K562 (cell line): Measurements from ENCODE around the gene EPN3. TPM values are rescaled to one million over a fixed set of nuclear protein-coding genes. Genes with fewer than 3 reads are reported as not detected.

ENCODE experiments used
- ATAC-seq: fragments of 200-7000 bp; cut with Tn5 transposase; 3 replicates; pipeline ENCODE4 v1.9.1; 2020; ENCODE audit warnings: moderate library complexity
- BruUV-seq: library from RNA; stranded (reverse); fragments of 400-500 nt; replicated peaks from 2 replicates; lab custom pipeline; 2021; lab: Mats Ljungman, UMichigan
- CTCF ChIA-PET: fragments of 300-600 bp; formaldehyde crosslinking; extraction: SDS; loops from one replicate; lab custom pipeline; 2021; ENCODE audit warnings: low intra/inter-chr PET ratio; lab: Yijun Ruan, JAX
- POLR2A ChIA-PET: fragments of 300-600, 350-650 bp; sonication (Branson Sonifier 250); formaldehyde crosslinking; extraction: SDS; loops from one replicate; lab custom pipeline; 2021; ENCODE audit warnings: antibody characterized with exemption, inconsistent platforms; lab: Yijun Ruan, JAX
- DNase-seq, 4 experiments: peaks; one replicate each; pipeline versions ENCODE4 v3.0.0 to v3.0.0-alpha.2; 2011 to 2018; ENCODE audit warnings: low spot score in 3 of 4, mixed read lengths in 3 of 4; ENCODE audit errors: extremely low read depth in 1 of 4
- FAIRE-seq: peaks from 2 replicates; lab custom pipeline; 2011; peaks lifted over from hg19 to GRCh38; lab: Jason Lieb, UNC
- H2AFZ ChIP-seq: 2 replicates; pipeline ENCODE4 v1.6.0; 2011; ENCODE audit warnings: low read depth, low read length, control low read depth, inconsistent platforms
- H3K27ac ChIP-seq: fragments of 200-600 bp; 3 replicates; pipeline ENCODE4 v1.8.0; 2011; ENCODE audit warnings: low read depth, mild to moderate bottlenecking, control low read depth, inconsistent platforms, low read length, moderate library complexity, mixed read lengths; ENCODE audit errors: extremely low read depth
- H3K27me3 ChIP-seq, 2 experiments: fragments of 300-600 bp in 1 of 2; 2 replicates in 1 of 2; 3 replicates in 1 of 2; pipeline versions ENCODE4 v1.6.0 to v1.8.0; 2011; ENCODE audit warnings: inconsistent platforms in 2 of 2, low read length in 2 of 2, mild to moderate bottlenecking in 1 of 2, mixed read lengths in 1 of 2, moderate library complexity in 1 of 2; ENCODE audit not compliant: control insufficient read depth in 2 of 2, insufficient read depth in 2 of 2
- H3K36me3 ChIP-seq: fragments of 300-600 bp; 3 replicates; pipeline ENCODE4 v1.8.0; 2011; ENCODE audit warnings: mild to moderate bottlenecking, low read length, inconsistent platforms; ENCODE audit not compliant: control insufficient read depth, insufficient read depth
- H3K4me1 ChIP-seq, 2 experiments: fragments of 200-600 bp in 1 of 2; replicated peaks in 1 of 2; 2 replicates in 1 of 2; 3 replicates in 1 of 2; pipeline versions ENCODE4 v1.5.1 to v1.8.0; 2011; ENCODE audit warnings: inconsistent platforms in 2 of 2, low read length in 2 of 2, mild to moderate bottlenecking in 1 of 2, mixed read lengths in 1 of 2, moderate library complexity in 1 of 2; ENCODE audit not compliant: control insufficient read depth in 2 of 2, insufficient read depth in 2 of 2
- H3K4me2 ChIP-seq: 2 replicates; pipeline ENCODE4 v1.6.1; 2011; ENCODE audit warnings: low read length, control low read depth, inconsistent platforms, mixed read lengths; ENCODE audit not compliant: insufficient read depth
- H3K4me3 ChIP-seq: fragments of 200-600 bp; sonication (generic), shearing (Covaris generic); 2 replicates; pipeline ENCODE4 v1.5.1; 2016; ENCODE audit warnings: control low read depth, inconsistent platforms
- H3K79me2 ChIP-seq: fragments of 200-600 bp; 3 replicates; pipeline ENCODE4 v1.8.0; 2011; ENCODE audit warnings: low read length, inconsistent platforms; ENCODE audit not compliant: control insufficient read depth, insufficient read depth
- H3K9ac ChIP-seq, 2 experiments: 2 replicates each; pipeline versions ENCODE4 v1.6.0 to v1.6.1; 2011; ENCODE audit warnings: low read depth in 2 of 2, low read length in 2 of 2, control low read depth in 1 of 2, inconsistent platforms in 1 of 2, mild to moderate bottlenecking in 1 of 2, mixed read lengths in 1 of 2; ENCODE audit not compliant: insufficient read depth in 1 of 2
- H3K9me1 ChIP-seq: one replicate; pipeline ENCODE4 v1.6.0; 2011; ENCODE audit warnings: inconsistent platforms, mild to moderate bottlenecking, low read length, moderate library complexity; ENCODE audit not compliant: control insufficient read depth, insufficient read depth
- H3K9me3 ChIP-seq: replicated peaks from 2 replicates; pipeline ENCODE4 v1.5.1; 2011; ENCODE audit warnings: low read depth, low read length, inconsistent platforms; ENCODE audit not compliant: control insufficient read depth, insufficient read depth
- H4K20me1 ChIP-seq: replicated peaks from 2 replicates; pipeline ENCODE4 v1.6.1; 2011; ENCODE audit warnings: low read length, inconsistent platforms, mixed read lengths; ENCODE audit not compliant: control insufficient read depth, insufficient read depth
- DNMT1 ChIP-seq: fragments of 450-650 bp; IDR thresholded peaks from 2 replicates; pipeline ENCODE4 v1.6.1; 2016; ENCODE audit warnings: antibody characterized with exemption, mild to moderate bottlenecking
- MEIS2 ChIP-seq: fragments of 450-650 bp; IDR thresholded peaks from 2 replicates; pipeline ENCODE4 v1.6.1; 2014; ENCODE audit warnings: mild to moderate bottlenecking; ENCODE audit not compliant: partially characterized antibody
- PKNOX1 ChIP-seq: fragments of 450-650 bp; IDR thresholded peaks from 2 replicates; pipeline ENCODE4 v1.6.1; 2016
- ZFP36 ChIP-seq: fragments of 150-350 bp; IDR thresholded peaks from 2 replicates; pipeline ENCODE4 v1.6.1; 2018; ENCODE audit warnings: low read length, low read depth; ENCODE audit not compliant: partially characterized antibody
- WGBS: fragments of 100-300 bp; shearing (Covaris generic); methylation state at CpG from one replicate; pipeline ENCODE4 v1.1.6; 2016; ENCODE audit warnings: low coverage, mixed read lengths; ENCODE audit not compliant: insufficient coverage; ENCODE audit errors: missing lambda C conversion rate; 5-methylcytosine and 5-hydroxymethylcytosine counted together
- in situ Hi-C: fragments of 300-500 bp; cut with MboI; formaldehyde crosslinking; loops from 4 replicates; pipeline ENCODE4 v1.15.0; 2018; ENCODE audit warnings: inconsistent platforms, mixed read lengths
- intact Hi-C: fragments of 100-400 bp; cut with micrococcal nuclease; formaldehyde crosslinking; loops from 2 replicates; pipeline ENCODE4 v1.14.2; 2022
- polyA plus RNA-seq, 8 experiments: library from polyadenylated mRNA; depleted of rRNA in 4 of 8; stranded (reverse) in 5 of 8; unstranded in 3 of 8; fragments of >200 nt; fragmentation: Nextera tagmentation in 2 of 8; fragmentation: Illumina TruSeq in 1 of 8; extraction: Ambion mirVana in 2 of 8; extraction: Trizol in 1 of 8; gene quantifications; 2 replicates each; pipeline versions ENCODE4 v1.2.1 to v1.2.3, GENCODE V29; 2011 to 2014; ENCODE audit warnings: inconsistent platforms in 1 of 8, missing spikeins in 1 of 8
- total RNA-seq, 7 experiments: library from RNA; depleted of rRNA in 6 of 7; stranded (reverse); fragments of >200 nt in 6 of 7; fragmentation: Illumina TruSeq in 2 of 7; extraction: Trizol in 2 of 7; gene quantifications; 2 replicates each; pipeline versions ENCODE4 v1.2.1 to v1.2.3, GENCODE V29; 2011 to 2021; ENCODE audit warnings: low replicate concordance in 1 of 7
- TF ChIP-seq, protein P1 (sequence below), 2 experiments: IDR thresholded peaks in 1 of 2; conservative IDR thresholded peaks in 1 of 2; 2 replicates each; pipeline ENCODE4 v1.6.1; 2016; ENCODE audit warnings: low read depth in 2 of 2, mild to moderate bottlenecking in 1 of 2, missing compliant biosample characterization in 1 of 2, missing genetic modification characterization in 1 of 2, moderate library complexity in 1 of 2

Gene EPN3
- total and polyA plus RNA-seq, 9 of the 15 experiments (the other 6 are each of a cell fraction or from before 2014, with no cell fraction given), result 0.16 TPM; not detected in 8

- no peak for TF ChIP-seq ZFP36
Observed at GRCh38 chr17:50582741-50583140, 50.2 kb downstream of the EPN3 start (continued).

DNA sequence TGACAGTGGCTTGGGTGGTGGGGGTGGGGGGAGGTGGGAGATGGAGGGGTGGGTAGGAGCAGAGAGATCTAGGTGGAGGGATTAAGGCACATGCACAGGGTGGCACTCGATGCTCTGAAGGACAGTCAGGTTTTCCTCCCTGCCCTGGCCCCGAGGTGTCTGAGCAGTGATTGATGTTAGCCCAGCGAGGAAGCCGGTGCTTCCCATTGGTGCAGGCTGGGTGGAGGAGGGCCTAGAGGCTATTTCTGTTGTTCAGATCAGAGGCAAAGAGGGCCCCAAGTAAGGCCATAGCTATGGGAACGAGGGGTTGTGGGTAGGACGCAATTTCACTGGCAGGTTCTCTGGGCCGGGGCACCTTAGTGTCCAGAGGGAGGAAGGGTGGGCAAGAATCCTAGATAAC is 51.1 kb downstream of the EPN3 start:
- CTCF ChIA-PET, result no interaction called here
- Histone ChIP-seq H4K20me1 (peaks cover 10% of the 10 kb centered on the region), H3K4me3 (no peak overlapping the region), H3K27me3 (peaks cover 41 to 89% of the 10 kb centered on the region in 2 experiments; a peak in 4 of 5 replicates), H3K4me2 (no peak overlapping the region), H3K9me1 (no peaks in the 10 kb centered on the region), H3K9me3 (no peaks in the 10 kb centered on the region), H3K27ac (no peak overlapping the region), H3K36me3 (no peaks in the 10 kb centered on the region), H2AFZ (no peak overlapping the region), H3K9ac (no peak overlapping the region), H3K79me2 (no peaks in the 10 kb centered on the region), H3K4me1 (peaks cover 7 to 20% of the 10 kb centered on the region in 2 experiments; a peak in 3 of 5 replicates)
- TF ChIP-seq, protein P1, sequence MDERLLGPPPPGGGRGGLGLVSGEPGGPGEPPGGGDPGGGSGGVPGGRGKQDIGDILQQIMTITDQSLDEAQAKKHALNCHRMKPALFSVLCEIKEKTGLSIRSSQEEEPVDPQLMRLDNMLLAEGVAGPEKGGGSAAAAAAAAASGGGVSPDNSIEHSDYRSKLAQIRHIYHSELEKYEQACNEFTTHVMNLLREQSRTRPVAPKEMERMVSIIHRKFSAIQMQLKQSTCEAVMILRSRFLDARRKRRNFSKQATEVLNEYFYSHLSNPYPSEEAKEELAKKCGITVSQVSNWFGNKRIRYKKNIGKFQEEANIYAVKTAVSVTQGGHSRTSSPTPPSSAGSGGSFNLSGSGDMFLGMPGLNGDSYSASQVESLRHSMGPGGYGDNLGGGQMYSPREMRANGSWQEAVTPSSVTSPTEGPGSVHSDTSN (CRISPR knock-in tag; IDR thresholded peaks at IDR 0.05; ENCODE audit: low read depth), result no peak
- TF ChIP-seq, protein P1 (tag; conservative IDR thresholded peaks at IDR 0.05; ENCODE audit: low read depth), result peak; percentile 69; the same call in 1 of the 2 replicates
- peak; percentile 85 for TF ChIP-seq PKNOX1
- TF ChIP-seq MEIS2, result peak; percentile 68
- no peak for TF ChIP-seq DNMT1
- no TSS peak for BruUV-seq
- WGBS, result 0% methylated on average over 3 of the region's 7 CpGs
- intact Hi-C loops (no loop called here), in situ Hi-C loops (no loop called here)
- DNase-seq (peak in 3 of 4 experiments; percentile 46 to 49 (median 47)), FAIRE-seq (no peak), ATAC-seq (peak; percentile 71)
- POLR2A ChIA-PET, result interaction anchor here (0.5 to 1.1 kb wide), 3 partner anchors 26 to 284 kb away, joined by 3 read pairs; no protein-coding TSS in a partner anchor
